Endothelial cell of umbilical vein (primary cell): ENCODE data around the gene KCNJ18. TPM values are rescaled to one million over a fixed set of nuclear protein-coding genes. Genes with fewer than 3 reads are reported as not detected.
"Not testable (repeated sequence)": the region's sequence is repeated elsewhere in the genome, so short reads cannot be mapped to it uniquely, and the experiment has no call there.

Experiments
- BruUV-seq: library from RNA; stranded (reverse); fragments of 400-500 nt; replicated peaks from 2 replicates; lab custom pipeline; 2021; lab: Mats Ljungman, UMichigan
- CTCF ChIA-PET: fragments of 300-600, 350-600 bp; sonication (Branson Sonifier 250); formaldehyde crosslinking; loops from one replicate; lab custom pipeline; 2021; ENCODE audit warnings: antibody characterized with exemption, inconsistent platforms; lab: Charles Lee
- POLR2A ChIA-PET: fragments of 300-600, 350-600 bp; sonication (Branson Sonifier 250); formaldehyde crosslinking; loops from one replicate; lab custom pipeline; 2021; ENCODE audit warnings: antibody characterized with exemption, inconsistent platforms; lab: Charles Lee
- DNase-seq: peaks from one replicate; pipeline ENCODE4 v3.0.0-alpha.2; 2011; ENCODE audit warnings: low read depth, low spot score
- FAIRE-seq: peaks from 2 replicates; lab custom pipeline; 2011; peaks lifted over from hg19 to GRCh38; lab: Jason Lieb, UNC
- H2AFZ ChIP-seq: 2 replicates; pipeline ENCODE4 v1.6.0; 2012; ENCODE audit warnings: low read depth, low read length, control low read depth, inconsistent platforms
- H3K27ac ChIP-seq: 2 replicates; pipeline ENCODE4 v1.5.1; 2011; ENCODE audit warnings: low read depth, mild to moderate bottlenecking, control low read depth, low read length, moderate library complexity; ENCODE audit not compliant: insufficient read depth
- H3K27me3 ChIP-seq, 2 experiments: 2 replicates each; pipeline versions ENCODE4 v1.6.0 to v1.6.1; 2011; ENCODE audit warnings: low read length in 2 of 2, mixed read lengths in 1 of 2; ENCODE audit not compliant: control insufficient read depth in 2 of 2, insufficient read depth in 2 of 2
- H3K36me3 ChIP-seq, 2 experiments: 2 replicates in 1 of 2; 3 replicates in 1 of 2; pipeline ENCODE4 v1.5.1; 2011; ENCODE audit warnings: low read length in 2 of 2, mild to moderate bottlenecking in 1 of 2, moderate library complexity in 1 of 2; ENCODE audit not compliant: control insufficient read depth in 2 of 2, insufficient read depth in 2 of 2; ENCODE audit errors: extremely low read depth in 1 of 2
- H3K4me1 ChIP-seq: 3 replicates; pipeline ENCODE4 v1.5.1; 2011; ENCODE audit warnings: mild to moderate bottlenecking, low read length; ENCODE audit not compliant: control insufficient read depth, insufficient read depth; ENCODE audit errors: extremely low read depth
- H3K4me2 ChIP-seq: 2 replicates; pipeline ENCODE4 v1.6.1; 2011; ENCODE audit warnings: low read length, control low read depth, mixed read lengths; ENCODE audit not compliant: insufficient read depth
- H3K4me3 ChIP-seq, 3 experiments: fragments of 200-600 bp in 1 of 3; sonication (generic), shearing (Covaris generic) in 1 of 3; replicated peaks in 1 of 3; 2 replicates each; pipeline ENCODE4 v1.5.1; 2011 to 2016; ENCODE audit warnings: control low read depth in 3 of 3, low read length in 3 of 3, mild to moderate bottlenecking in 2 of 3, inconsistent platforms in 1 of 3, low read depth in 1 of 3, moderate library complexity in 1 of 3; ENCODE audit not compliant: insufficient read depth in 1 of 3
- H3K79me2 ChIP-seq: 2 replicates; pipeline ENCODE4 v1.6.0; 2012; ENCODE audit warnings: low read length, inconsistent platforms; ENCODE audit not compliant: control insufficient read depth, insufficient read depth
- H3K9ac ChIP-seq: replicated peaks from 2 replicates; pipeline ENCODE3; 2011; ENCODE audit warnings: low read length, control low read depth; ENCODE audit not compliant: insufficient read depth; ENCODE audit errors: extremely low read depth
- H3K9me1 ChIP-seq: replicated peaks from 3 replicates; pipeline ENCODE4 v1.6.0; 2011; ENCODE audit warnings: mild to moderate bottlenecking, low read length; ENCODE audit not compliant: control insufficient read depth, insufficient read depth; ENCODE audit errors: extremely low read depth
- H3K9me3 ChIP-seq: replicated peaks from 2 replicates; pipeline ENCODE4 v1.5.1; 2012; ENCODE audit warnings: low read length, inconsistent platforms; ENCODE audit not compliant: control insufficient read depth, insufficient read depth
- H4K20me1 ChIP-seq: replicated peaks from 2 replicates; pipeline ENCODE3; 2011; ENCODE audit warnings: mild to moderate bottlenecking, low read length; ENCODE audit not compliant: control insufficient read depth, insufficient read depth; ENCODE audit errors: extremely low read depth
- dilution Hi-C: fragments of 300-500 bp; cut with MboI; formaldehyde crosslinking; loops from one replicate; pipeline ENCODE4 v1.15.0; 2019; ENCODE audit warnings: low sequenced_read_pairs; ENCODE audit not compliant: extremely low pct_ligation_motif_present
- intact Hi-C: fragments of 100-400 bp; cut with micrococcal nuclease; formaldehyde crosslinking; loops from one replicate; pipeline ENCODE4 v1.10.0; 2022
- polyA plus RNA-seq, 4 experiments: library from polyadenylated mRNA; depleted of rRNA in 3 of 4; stranded (reverse) in 3 of 4; unstranded in 1 of 4; fragments of >200 nt; gene quantifications; 2 replicates each; pipeline versions ENCODE4 v1.2.1 to v1.2.3, GENCODE V29; 2011 to 2012; ENCODE audit warnings: missing spikeins in 1 of 4
- total RNA-seq: library from RNA; stranded (reverse); gene quantifications from 2 replicates; pipeline ENCODE4 v1.2.3, GENCODE V29; 2021

KCNJ18 gene
- total and polyA plus RNA-seq, 2 donors (not counting 3 experiments of a cell fraction or from before 2014, with no cell fraction given): not detected

DNA sequence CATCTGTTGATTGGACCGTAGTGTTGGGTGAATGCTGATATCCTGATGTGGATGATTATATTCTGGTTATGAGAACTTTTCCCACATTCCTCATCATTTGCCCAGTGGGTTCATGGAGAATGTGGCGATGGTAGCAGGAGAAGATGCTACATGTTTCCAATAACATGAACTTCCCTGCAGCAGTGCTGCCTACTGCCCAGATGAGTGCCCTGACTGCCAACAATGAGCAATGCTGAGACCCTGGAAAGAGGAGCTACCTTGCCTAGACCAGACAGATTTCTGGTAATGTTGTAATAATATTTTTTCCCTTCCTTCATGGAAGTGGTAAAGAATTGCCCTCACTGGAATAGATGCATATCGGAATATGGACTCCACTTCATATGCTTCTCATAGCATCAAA lies 29.2 kb upstream of the KCNJ18 start:
- H3K4me3 ChIP-seq, H3K27me3 ChIP-seq, POLR2A ChIA-PET, H3K27ac ChIP-seq, CTCF ChIA-PET, H4K20me1 ChIP-seq, DNase-seq, H2AFZ ChIP-seq, H3K4me2 ChIP-seq, H3K4me1 ChIP-seq, dilution Hi-C loops, intact Hi-C loops, H3K79me2 ChIP-seq, BruUV-seq, H3K9ac ChIP-seq, H3K9me1 ChIP-seq, H3K36me3 ChIP-seq, FAIRE-seq: not testable (repeated sequence)
- H3K9me3 ChIP-seq: peaks cover 13% of the 10 kb centered on the region

DNA sequence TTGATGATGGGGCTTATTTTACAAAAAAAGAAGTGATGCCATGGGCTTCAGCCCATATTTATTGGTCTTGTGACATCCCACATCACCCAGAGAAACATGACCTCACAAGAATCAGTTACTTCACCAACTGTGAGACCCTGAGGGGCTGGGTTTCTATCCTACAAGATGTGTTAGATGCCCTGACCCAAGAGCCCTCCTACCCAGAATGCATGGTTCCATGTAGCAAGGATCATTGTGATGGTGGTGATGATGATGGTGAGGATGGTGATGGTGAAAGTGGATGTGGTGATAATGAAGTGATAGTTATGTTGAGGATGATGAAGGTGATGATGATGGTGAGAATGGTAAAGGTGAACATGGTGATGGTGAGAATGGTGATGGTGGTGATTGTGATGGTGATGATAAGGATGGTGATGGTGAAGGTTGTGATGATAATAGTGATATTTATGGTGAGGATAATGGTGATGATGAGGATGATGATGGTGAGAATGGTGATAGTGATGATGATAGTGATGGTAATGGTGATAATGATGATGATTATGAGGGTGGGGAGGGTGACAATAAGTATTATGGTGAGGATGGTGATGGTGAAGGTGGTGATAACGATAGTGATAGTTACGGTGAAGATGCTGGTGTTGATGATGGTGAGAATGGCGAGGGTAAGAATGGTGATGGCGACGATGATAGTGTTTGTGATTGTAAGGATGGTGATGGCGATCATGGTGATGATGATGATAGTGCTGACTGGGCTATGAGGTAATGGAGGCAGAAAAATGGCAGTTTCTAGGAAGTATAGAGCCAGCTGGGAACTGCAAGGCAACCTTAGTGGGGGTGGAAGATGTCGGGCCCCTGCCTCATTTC lies 28.5 kb upstream of the KCNJ18 start:
- DNase-seq, H3K4me1 ChIP-seq, H3K27ac ChIP-seq, H3K4me2 ChIP-seq, H4K20me1 ChIP-seq, POLR2A ChIA-PET, FAIRE-seq, H2AFZ ChIP-seq, intact Hi-C loops, H3K4me3 ChIP-seq, H3K9me1 ChIP-seq, BruUV-seq, H3K79me2 ChIP-seq, H3K27me3 ChIP-seq, H3K36me3 ChIP-seq, H3K9ac ChIP-seq, CTCF ChIA-PET, dilution Hi-C loops: not testable (repeated sequence)
- peaks cover 13% of the 10 kb centered on the region for H3K9me3 ChIP-seq

DNA sequence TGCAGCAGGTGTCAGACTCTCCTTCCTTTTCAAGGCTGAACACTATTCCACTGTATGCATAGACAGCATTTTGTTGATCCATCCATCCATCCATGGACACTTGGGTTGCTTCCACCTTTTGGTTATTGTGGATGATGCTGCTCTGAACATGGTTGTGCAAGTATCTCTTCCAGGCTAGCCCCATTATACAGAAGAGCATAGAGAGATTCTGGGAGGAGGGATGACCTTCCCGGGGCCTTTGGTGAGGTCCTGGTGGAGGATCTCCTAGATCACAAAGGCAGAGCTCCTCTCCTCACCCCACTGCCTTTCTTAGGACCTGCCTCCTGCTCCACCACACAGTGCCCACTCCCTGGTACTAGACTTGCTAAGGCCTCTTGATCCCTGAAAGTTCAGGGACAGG lies 27.2 kb upstream of the KCNJ18 start:
- H3K27me3 ChIP-seq, H3K79me2 ChIP-seq, H4K20me1 ChIP-seq, H3K27ac ChIP-seq, H3K4me1 ChIP-seq, H2AFZ ChIP-seq, POLR2A ChIA-PET, FAIRE-seq, H3K9ac ChIP-seq, H3K4me2 ChIP-seq, intact Hi-C loops, BruUV-seq, H3K36me3 ChIP-seq, DNase-seq, H3K4me3 ChIP-seq, H3K9me1 ChIP-seq, CTCF ChIA-PET, dilution Hi-C loops: not testable (repeated sequence)
- peaks cover 15% of the 10 kb centered on the region for H3K9me3 ChIP-seq

DNA sequence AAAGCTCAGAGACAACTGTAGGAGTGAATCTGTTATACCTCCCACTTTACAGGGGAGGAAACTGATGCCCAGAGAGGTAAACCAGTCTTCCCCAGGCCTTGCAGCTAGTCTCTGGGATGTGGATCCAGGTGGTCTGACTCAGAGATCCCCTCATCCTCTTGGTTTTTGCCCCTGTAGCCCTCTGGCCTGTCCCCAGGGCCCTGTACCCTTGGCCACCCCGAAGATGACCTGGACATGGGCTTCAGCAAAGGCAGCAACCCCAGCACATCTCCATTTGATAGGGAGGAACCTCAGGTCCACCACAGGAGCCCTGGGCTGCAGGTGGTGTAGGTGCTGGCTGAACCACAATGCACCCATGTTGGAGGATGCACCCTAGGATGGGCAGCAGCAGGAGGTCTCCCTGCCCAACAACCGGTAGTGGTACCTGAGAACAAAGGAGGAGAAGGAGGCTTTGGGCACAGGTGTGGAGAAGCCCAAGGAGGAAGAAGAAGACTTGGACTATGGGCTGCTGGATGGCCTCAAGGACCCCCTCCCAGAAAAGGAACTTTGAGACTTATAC lies 26.3 kb upstream of the KCNJ18 start:
- H3K27me3 ChIP-seq, H2AFZ ChIP-seq, H3K79me2 ChIP-seq, H3K36me3 ChIP-seq, FAIRE-seq, H3K4me1 ChIP-seq, intact Hi-C loops, H3K27ac ChIP-seq, H4K20me1 ChIP-seq, H3K9me1 ChIP-seq, CTCF ChIA-PET, H3K9ac ChIP-seq, BruUV-seq, DNase-seq, H3K4me3 ChIP-seq, dilution Hi-C loops, POLR2A ChIA-PET, H3K4me2 ChIP-seq: not testable (repeated sequence)
- H3K9me3 ChIP-seq: peaks cover 16% of the 10 kb centered on the region
